K562 (cell line): ENCODE measurements around the gene WASHC2C. TPM values are rescaled to one million over a fixed set of nuclear protein-coding genes. Genes with fewer than 3 reads are reported as not detected.
A peak's percentile ranks its signal among the peaks of the same experiment; 100 is the strongest.
"Not testable (repeated sequence)": the region's sequence is repeated elsewhere in the genome, so short reads cannot be mapped to it uniquely, and the experiment has no call there.

Source experiments
- ATAC-seq: fragments of 200-7000 bp; cut with Tn5 transposase; 3 replicates; pipeline ENCODE4 v1.9.1; 2020; ENCODE audit warnings: moderate library complexity
- BruUV-seq: library from RNA; stranded (reverse); fragments of 400-500 nt; replicated peaks from 2 replicates; lab custom pipeline; 2021; lab: Mats Ljungman, UMichigan
- CTCF ChIA-PET: fragments of 300-600 bp; formaldehyde crosslinking; extraction: SDS; loops from one replicate; lab custom pipeline; 2021; ENCODE audit warnings: low intra/inter-chr PET ratio; lab: Yijun Ruan, JAX
- POLR2A ChIA-PET: fragments of 300-600, 350-650 bp; sonication (Branson Sonifier 250); formaldehyde crosslinking; extraction: SDS; loops from one replicate; lab custom pipeline; 2021; ENCODE audit warnings: antibody characterized with exemption, inconsistent platforms; lab: Yijun Ruan, JAX
- DNase-seq, 4 experiments: peaks; one replicate each; pipeline versions ENCODE4 v3.0.0 to v3.0.0-alpha.2; 2011 to 2018; ENCODE audit warnings: low spot score in 3 of 4, mixed read lengths in 3 of 4; ENCODE audit errors: extremely low read depth in 1 of 4
- FAIRE-seq: peaks from 2 replicates; lab custom pipeline; 2011; peaks lifted over from hg19 to GRCh38; lab: Jason Lieb, UNC
- H2AFZ ChIP-seq: 2 replicates; pipeline ENCODE4 v1.6.0; 2011; ENCODE audit warnings: low read depth, low read length, control low read depth, inconsistent platforms
- H3K27ac ChIP-seq: fragments of 200-600 bp; 3 replicates; pipeline ENCODE4 v1.8.0; 2011; ENCODE audit warnings: low read depth, mild to moderate bottlenecking, control low read depth, inconsistent platforms, low read length, moderate library complexity, mixed read lengths; ENCODE audit errors: extremely low read depth
- H3K27me3 ChIP-seq, 2 experiments: fragments of 300-600 bp in 1 of 2; 2 replicates in 1 of 2; 3 replicates in 1 of 2; pipeline versions ENCODE4 v1.6.0 to v1.8.0; 2011; ENCODE audit warnings: inconsistent platforms in 2 of 2, low read length in 2 of 2, mild to moderate bottlenecking in 1 of 2, mixed read lengths in 1 of 2, moderate library complexity in 1 of 2; ENCODE audit not compliant: control insufficient read depth in 2 of 2, insufficient read depth in 2 of 2
- H3K36me3 ChIP-seq: fragments of 300-600 bp; 3 replicates; pipeline ENCODE4 v1.8.0; 2011; ENCODE audit warnings: mild to moderate bottlenecking, low read length, inconsistent platforms; ENCODE audit not compliant: control insufficient read depth, insufficient read depth
- H3K4me1 ChIP-seq, 2 experiments: fragments of 200-600 bp in 1 of 2; replicated peaks in 1 of 2; 2 replicates in 1 of 2; 3 replicates in 1 of 2; pipeline versions ENCODE4 v1.5.1 to v1.8.0; 2011; ENCODE audit warnings: inconsistent platforms in 2 of 2, low read length in 2 of 2, mild to moderate bottlenecking in 1 of 2, mixed read lengths in 1 of 2, moderate library complexity in 1 of 2; ENCODE audit not compliant: control insufficient read depth in 2 of 2, insufficient read depth in 2 of 2
- H3K4me2 ChIP-seq: 2 replicates; pipeline ENCODE4 v1.6.1; 2011; ENCODE audit warnings: low read length, control low read depth, inconsistent platforms, mixed read lengths; ENCODE audit not compliant: insufficient read depth
- H3K4me3 ChIP-seq: fragments of 200-600 bp; sonication (generic), shearing (Covaris generic); 2 replicates; pipeline ENCODE4 v1.5.1; 2016; ENCODE audit warnings: control low read depth, inconsistent platforms
- H3K79me2 ChIP-seq: fragments of 200-600 bp; 3 replicates; pipeline ENCODE4 v1.8.0; 2011; ENCODE audit warnings: low read length, inconsistent platforms; ENCODE audit not compliant: control insufficient read depth, insufficient read depth
- H3K9ac ChIP-seq, 2 experiments: 2 replicates each; pipeline versions ENCODE4 v1.6.0 to v1.6.1; 2011; ENCODE audit warnings: low read depth in 2 of 2, low read length in 2 of 2, control low read depth in 1 of 2, inconsistent platforms in 1 of 2, mild to moderate bottlenecking in 1 of 2, mixed read lengths in 1 of 2; ENCODE audit not compliant: insufficient read depth in 1 of 2
- H3K9me1 ChIP-seq: one replicate; pipeline ENCODE4 v1.6.0; 2011; ENCODE audit warnings: inconsistent platforms, mild to moderate bottlenecking, low read length, moderate library complexity; ENCODE audit not compliant: control insufficient read depth, insufficient read depth
- H3K9me3 ChIP-seq: replicated peaks from 2 replicates; pipeline ENCODE4 v1.5.1; 2011; ENCODE audit warnings: low read depth, low read length, inconsistent platforms; ENCODE audit not compliant: control insufficient read depth, insufficient read depth
- H4K20me1 ChIP-seq: replicated peaks from 2 replicates; pipeline ENCODE4 v1.6.1; 2011; ENCODE audit warnings: low read length, inconsistent platforms, mixed read lengths; ENCODE audit not compliant: control insufficient read depth, insufficient read depth
- WGBS: fragments of 100-300 bp; shearing (Covaris generic); methylation state at CpG from one replicate; pipeline ENCODE4 v1.1.6; 2016; ENCODE audit warnings: low coverage, mixed read lengths; ENCODE audit not compliant: insufficient coverage; ENCODE audit errors: missing lambda C conversion rate; 5-methylcytosine and 5-hydroxymethylcytosine counted together
- in situ Hi-C: fragments of 300-500 bp; cut with MboI; formaldehyde crosslinking; loops from 4 replicates; pipeline ENCODE4 v1.15.0; 2018; ENCODE audit warnings: inconsistent platforms, mixed read lengths
- intact Hi-C: fragments of 100-400 bp; cut with micrococcal nuclease; formaldehyde crosslinking; loops from 2 replicates; pipeline ENCODE4 v1.14.2; 2022
- polyA plus RNA-seq, 8 experiments: library from polyadenylated mRNA; depleted of rRNA in 4 of 8; stranded (reverse) in 5 of 8; unstranded in 3 of 8; fragments of >200 nt; fragmentation: Nextera tagmentation in 2 of 8; fragmentation: Illumina TruSeq in 1 of 8; extraction: Ambion mirVana in 2 of 8; extraction: Trizol in 1 of 8; gene quantifications; 2 replicates each; pipeline versions ENCODE4 v1.2.1 to v1.2.3, GENCODE V29; 2011 to 2014; ENCODE audit warnings: inconsistent platforms in 1 of 8, missing spikeins in 1 of 8
- total RNA-seq, 7 experiments: library from RNA; depleted of rRNA in 6 of 7; stranded (reverse); fragments of >200 nt in 6 of 7; fragmentation: Illumina TruSeq in 2 of 7; extraction: Trizol in 2 of 7; gene quantifications; 2 replicates each; pipeline versions ENCODE4 v1.2.1 to v1.2.3, GENCODE V29; 2011 to 2021; ENCODE audit warnings: low replicate concordance in 1 of 7
- TF ChIP-seq, protein P1 (sequence below), 3 experiments: IDR thresholded peaks in 2 of 3; conservative IDR thresholded peaks in 1 of 3; 2 replicates each; pipeline ENCODE4 v1.5.1; 2011 to 2012; ENCODE audit warnings: low read length in 3 of 3, mild to moderate bottlenecking in 3 of 3, control low read depth in 2 of 3, improper control_type of control experiment in 1 of 3, inconsistent platforms in 1 of 3, low read depth in 1 of 3, mixed read lengths in 1 of 3, moderate library complexity in 1 of 3; ENCODE audit not compliant: insufficient read depth in 2 of 3

The WASHC2C gene
- total and polyA plus RNA-seq, 9 of the 15 experiments (the other 6 are each of a cell fraction or from before 2014, with no cell fraction given): 3.2 to 37.7 (median 24.1) TPM

DNA sequence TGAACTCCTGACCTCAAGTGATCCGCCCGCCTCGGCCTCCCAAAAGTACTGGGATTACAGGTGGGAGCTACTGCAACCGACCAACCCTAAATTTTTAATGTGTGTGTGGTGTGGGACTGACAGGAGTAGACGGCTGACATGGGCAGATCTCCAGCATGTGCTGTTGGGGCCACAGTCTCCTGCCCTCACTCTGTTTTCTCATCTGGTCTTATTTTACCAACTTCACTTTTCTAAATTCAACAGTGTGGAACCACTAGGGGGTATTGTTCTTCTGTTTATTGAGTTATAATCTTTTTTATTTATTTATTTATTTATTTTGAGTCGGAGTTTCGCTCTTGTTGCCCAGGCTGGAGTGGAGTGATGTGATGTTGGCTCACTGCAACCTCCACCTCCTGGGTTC lies 14.9 kb downstream of the WASHC2C start:
- WGBS: 100% methylated on average over 2 of the region's 7 CpGs
- peaks cover 13% of the 10 kb centered on the region; the same call in 1 of the 3 replicates for H3K36me3 ChIP-seq
- CTCF ChIA-PET: not testable (repeated sequence)
- TF ChIP-seq, protein P1, sequence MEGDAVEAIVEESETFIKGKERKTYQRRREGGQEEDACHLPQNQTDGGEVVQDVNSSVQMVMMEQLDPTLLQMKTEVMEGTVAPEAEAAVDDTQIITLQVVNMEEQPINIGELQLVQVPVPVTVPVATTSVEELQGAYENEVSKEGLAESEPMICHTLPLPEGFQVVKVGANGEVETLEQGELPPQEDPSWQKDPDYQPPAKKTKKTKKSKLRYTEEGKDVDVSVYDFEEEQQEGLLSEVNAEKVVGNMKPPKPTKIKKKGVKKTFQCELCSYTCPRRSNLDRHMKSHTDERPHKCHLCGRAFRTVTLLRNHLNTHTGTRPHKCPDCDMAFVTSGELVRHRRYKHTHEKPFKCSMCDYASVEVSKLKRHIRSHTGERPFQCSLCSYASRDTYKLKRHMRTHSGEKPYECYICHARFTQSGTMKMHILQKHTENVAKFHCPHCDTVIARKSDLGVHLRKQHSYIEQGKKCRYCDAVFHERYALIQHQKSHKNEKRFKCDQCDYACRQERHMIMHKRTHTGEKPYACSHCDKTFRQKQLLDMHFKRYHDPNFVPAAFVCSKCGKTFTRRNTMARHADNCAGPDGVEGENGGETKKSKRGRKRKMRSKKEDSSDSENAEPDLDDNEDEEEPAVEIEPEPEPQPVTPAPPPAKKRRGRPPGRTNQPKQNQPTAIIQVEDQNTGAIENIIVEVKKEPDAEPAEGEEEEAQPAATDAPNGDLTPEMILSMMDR (IDR thresholded peaks at IDR 0.05 in 2 of 3, conservative IDR thresholded peaks at IDR 0.05 in 1 of 3; ENCODE audit: insufficient read depth in 2 of 3, low read depth in 1 of 3, low read length in 3 of 3): peak in 1 of 3 experiments; percentile 16; a peak in 1 of 6 replicates
- TF ChIP-seq, all 486 proteins: peak for 1; not testable (repeated sequence) for 485
- DNase-seq, H3K9ac ChIP-seq, BruUV-seq, H3K27ac ChIP-seq, FAIRE-seq, H3K9me1 ChIP-seq, H3K27me3 ChIP-seq, POLR2A ChIA-PET, H3K9me3 ChIP-seq, intact Hi-C loops, H3K4me2 ChIP-seq, H2AFZ ChIP-seq, H3K4me1 ChIP-seq, H3K79me2 ChIP-seq, H4K20me1 ChIP-seq, in situ Hi-C loops, H3K4me3 ChIP-seq: not testable (repeated sequence)
- ATAC-seq: peak; percentile 79

DNA sequence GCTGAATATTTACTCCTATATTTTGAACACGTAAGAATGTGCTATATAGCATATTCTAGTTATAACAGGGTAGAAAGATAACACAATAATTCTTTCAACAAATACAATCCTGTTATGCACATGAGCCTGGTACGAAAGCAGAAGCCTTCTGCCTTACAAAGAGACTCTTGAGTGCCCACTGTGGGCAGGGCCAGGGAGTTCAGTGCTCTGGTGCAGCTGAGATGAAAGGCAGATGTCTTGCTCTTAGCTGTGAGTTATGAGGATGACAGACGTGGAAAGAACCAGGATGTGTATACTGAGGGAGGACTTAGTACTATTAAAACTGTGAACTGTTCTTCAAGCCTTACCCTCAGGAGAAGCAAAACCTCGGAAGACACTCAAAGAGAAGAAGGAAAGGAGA lies 24.1 kb downstream of the WASHC2C start:
- H3K4me1 ChIP-seq, H3K9me3 ChIP-seq, H2AFZ ChIP-seq, intact Hi-C loops, H4K20me1 ChIP-seq, H3K9ac ChIP-seq, CTCF ChIA-PET, ATAC-seq, H3K4me2 ChIP-seq, DNase-seq, FAIRE-seq, H3K27me3 ChIP-seq, H3K9me1 ChIP-seq, H3K27ac ChIP-seq, POLR2A ChIA-PET, in situ Hi-C loops, H3K4me3 ChIP-seq, H3K79me2 ChIP-seq, BruUV-seq: not testable (repeated sequence)
- 91% methylated on average over 1 of the region's 4 CpGs for WGBS
- peaks cover 11% of the 10 kb centered on the region; the same call in 1 of the 3 replicates for H3K36me3 ChIP-seq

DNA sequence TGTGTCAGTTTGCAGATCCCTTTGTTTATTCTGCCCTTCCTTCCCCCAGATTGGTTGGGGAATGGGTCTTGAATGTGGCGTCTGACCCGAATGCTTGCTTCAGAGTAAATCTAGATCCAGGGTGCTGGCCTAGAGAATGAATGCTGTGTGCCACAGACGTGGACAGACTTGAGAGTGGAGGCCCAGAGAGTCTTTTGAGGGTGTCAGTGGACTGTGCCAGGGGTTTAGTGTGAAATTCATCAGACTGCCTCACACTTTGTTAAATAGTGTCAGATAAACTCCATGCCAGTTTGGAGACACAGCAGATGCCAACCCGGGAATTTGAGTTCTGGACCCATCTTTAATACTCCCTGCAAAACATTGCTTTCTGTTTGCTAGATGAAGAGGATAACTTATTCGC lies 25.1 kb downstream of the WASHC2C start:
- H3K79me2 ChIP-seq, H3K4me1 ChIP-seq, BruUV-seq, H3K36me3 ChIP-seq, H3K9me3 ChIP-seq, H3K27ac ChIP-seq, DNase-seq, POLR2A ChIA-PET, FAIRE-seq, H4K20me1 ChIP-seq, H3K4me3 ChIP-seq, intact Hi-C loops, H3K9ac ChIP-seq, H2AFZ ChIP-seq, H3K4me2 ChIP-seq, H3K27me3 ChIP-seq, H3K9me1 ChIP-seq, in situ Hi-C loops, ATAC-seq, CTCF ChIA-PET: not testable (repeated sequence)
- 86% methylated on average over 4 of the region's 5 CpGs for WGBS
